GM23248 (cell line): ENCODE results near the gene ATP9A. TPM values are rescaled to one million over a fixed set of nuclear protein-coding genes. Genes with fewer than 3 reads are reported as not detected.

Experiments used
- DNase-seq: peaks from one replicate; pipeline ENCODE4 v3.0.0-alpha.2; 2015
- H2AFZ ChIP-seq: fragments of 200-600 bp; sonication (generic); 2 replicates; pipeline ENCODE4 v1.6.1; 2016; ENCODE audit warnings: antibody characterized with exemption
- H3F3A ChIP-seq: fragments of 200-600 bp; sonication (generic); 2 replicates; pipeline ENCODE4 v1.6.1; 2016; ENCODE audit warnings: mild to moderate bottlenecking, antibody characterized with exemption, mixed run types; ENCODE audit not compliant: insufficient read depth
- H3K27ac ChIP-seq: fragments of 200-600 bp; sonication (generic); 2 replicates; pipeline ENCODE4 v1.5.1; 2016; ENCODE audit warnings: mild to moderate bottlenecking
- H3K27me3 ChIP-seq: fragments of 200-600 bp; sonication (generic); replicated peaks from 2 replicates; pipeline ENCODE4 v1.6.1; 2016; ENCODE audit warnings: mild to moderate bottlenecking; ENCODE audit not compliant: insufficient read depth
- H3K36me3 ChIP-seq: fragments of 200-600 bp; sonication (generic); 2 replicates; pipeline ENCODE4 v1.6.1; 2016; ENCODE audit warnings: low read depth, mild to moderate bottlenecking
- H3K4me1 ChIP-seq: fragments of 200-600 bp; sonication (generic); 2 replicates; pipeline ENCODE4 v1.6.1; 2016; ENCODE audit warnings: mild to moderate bottlenecking; ENCODE audit not compliant: insufficient read depth
- H3K4me2 ChIP-seq: fragments of 200-600 bp; sonication (generic); one replicate; pipeline ENCODE4 v1.6.1; 2016; ENCODE audit warnings: mild to moderate bottlenecking; ENCODE audit not compliant: unreplicated experiment
- H3K4me3 ChIP-seq: fragments of 200-600 bp; sonication (generic); 2 replicates; pipeline ENCODE4 v1.5.1; 2016; ENCODE audit warnings: mild to moderate bottlenecking
- H3K79me2 ChIP-seq: fragments of 200-600 bp; sonication (generic); 2 replicates; pipeline ENCODE4 v1.6.1; 2016; ENCODE audit warnings: mild to moderate bottlenecking; ENCODE audit not compliant: insufficient read depth
- H3K9ac ChIP-seq: fragments of 200-600 bp; sonication (generic); 2 replicates; pipeline ENCODE4 v1.6.1; 2016; ENCODE audit warnings: mild to moderate bottlenecking
- H3K9me2 ChIP-seq: fragments of 200-600 bp; sonication (generic); 2 replicates; pipeline ENCODE4 v1.6.1; 2016; ENCODE audit warnings: mixed run types, mild to moderate bottlenecking, moderate library complexity; ENCODE audit not compliant: insufficient read depth
- H3K9me3 ChIP-seq: fragments of 200-600 bp; sonication (generic); one replicate; pipeline ENCODE4 v1.6.1; 2017; ENCODE audit warnings: low read depth
- H4K20me1 ChIP-seq: fragments of 200-600 bp; sonication (generic); 2 replicates; pipeline ENCODE4 v1.6.0; 2016; ENCODE audit not compliant: insufficient read depth
- EZH2 ChIP-seq: fragments of 200-600 bp; sonication (generic); IDR thresholded peaks from 2 replicates; pipeline ENCODE4 v1.6.1; 2018; ENCODE audit warnings: antibody characterized with exemption, mild to moderate bottlenecking; ENCODE audit not compliant: insufficient read depth, poor library complexity, severe bottlenecking
- EZH2phosphoT487 ChIP-seq: fragments of 200-600 bp; sonication (generic); IDR thresholded peaks from 2 replicates; pipeline ENCODE4 v1.6.1; 2018; ENCODE audit warnings: antibody characterized with exemption, moderate library complexity, mild to moderate bottlenecking, low read depth; ENCODE audit not compliant: insufficient read depth
- WGBS, 2 experiments: methylation state at CpG; one replicate each; pipeline ENCODE4 v1.1.6; 2015 to 2017; ENCODE audit warnings: low lambda C conversion rate in 2 of 2, low coverage in 1 of 2; ENCODE audit errors: missing lambda C conversion rate in 2 of 2; 5-methylcytosine and 5-hydroxymethylcytosine counted together
- in situ Hi-C: fragments of 300-500 bp; cut with MboI; formaldehyde crosslinking; loops from 2 replicates; pipeline ENCODE4 v1.15.0; 2020
- polyA plus RNA-seq: library from polyadenylated mRNA; unstranded; fragments of >200 nt; fragmentation: Nextera tagmentation; extraction: Ambion mirVana; gene quantifications from 2 replicates; pipeline ENCODE4 v1.2.1, GENCODE V29; 2016
- total RNA-seq: library from RNA; depleted of rRNA; stranded (reverse); fragments of >200 nt; shearing (Covaris generic); gene quantifications from 2 replicates; pipeline ENCODE4 v1.2.3, GENCODE V29; 2014

ATP9A gene
- total and polyA plus RNA-seq, 2 experiments from 2014 or later: 6.9 to 15.9 TPM

- Histone ChIP-seq H3K9ac (no peak overlapping the region), H4K20me1 (no peaks in the 10 kb centered on the region), H3K4me3 (no peak overlapping the region), H3F3A (0 out of 2 replicates have a peak, but pooled peaks cover 10% of the 10 kb centered on the region), H3K9me2 (no peaks in the 10 kb centered on the region), H3K27me3 (0 out of 2 replicates have a peak, but pooled peaks cover 13% of the 10 kb centered on the region), H3K4me1 (0 out of 2 replicates have a peak, but pooled peaks cover 3% of the 10 kb centered on the region), H3K27ac (no peak overlapping the region), H2AFZ (no peak overlapping the region), H3K4me2 (no peak overlapping the region), H3K79me2 (no peaks in the 10 kb centered on the region), H3K36me3 (no peaks in the 10 kb centered on the region), H3K9me3 (no peaks in the 10 kb centered on the region)
- no peak for TF ChIP-seq EZH2phosphoT487
- no peak for TF ChIP-seq EZH2
- DNase-seq: no peak
- 64 to 69% methylated on average over 5 of the region's 5 CpGs for WGBS, 2 experiments
- in situ Hi-C loops: no loop called here
Observed at GRCh38 chr20:51807720-51808250, 39.6 kb upstream of the ATP9A start.

- Histone ChIP-seq H3K9me2 (no peaks in the 10 kb centered on the region), H3K79me2 (no peaks in the 10 kb centered on the region), H3K4me3 (no peak overlapping the region), H2AFZ (no peak overlapping the region), H4K20me1 (no peaks in the 10 kb centered on the region), H3K27ac (no peak overlapping the region), H3K9ac (no peak overlapping the region), H3K4me1 (0 out of 2 replicates have a peak, but pooled peaks cover 5% of the 10 kb centered on the region), H3K9me3 (no peaks in the 10 kb centered on the region), H3F3A (0 out of 2 replicates have a peak, but pooled peaks cover 10% of the 10 kb centered on the region), H3K4me2 (no peak overlapping the region), H3K27me3 (peaks cover 26% of the 10 kb centered on the region), H3K36me3 (no peaks in the 10 kb centered on the region)
- in situ Hi-C loops: no loop called here
- 82 to 88% methylated on average over 7 of the region's 7 CpGs for WGBS, 2 experiments
- DNase-seq: no peak
- TF ChIP-seq EZH2phosphoT487: no peak
- TF ChIP-seq EZH2: no peak
Observed at GRCh38 chr20:51804754-51805153, 36.6 kb upstream of the ATP9A start.

GRCh38 chr20:51803148-51803854 lies 35.1 kb upstream of the ATP9A start:
- peak; percentile 23 for DNase-seq
- Histone ChIP-seq H3K27me3 (peaks cover 40% of the 10 kb centered on the region), H3K36me3 (no peaks in the 10 kb centered on the region), H3K9me2 (no peaks in the 10 kb centered on the region), H4K20me1 (no peaks in the 10 kb centered on the region), H3K27ac (no peak overlapping the region), H3K9me3 (no peaks in the 10 kb centered on the region), H3K79me2 (no peaks in the 10 kb centered on the region), H3K4me2 (no peak overlapping the region), H2AFZ (no peak overlapping the region), H3K9ac (no peak overlapping the region), H3K4me1 (0 out of 2 replicates have a peak, but pooled peaks cover 5% of the 10 kb centered on the region), H3K4me3 (no peak overlapping the region), H3F3A (0 out of 2 replicates have a peak, but pooled peaks cover 10% of the 10 kb centered on the region)
- in situ Hi-C loops: no loop called here
- TF ChIP-seq EZH2 (no peak), EZH2phosphoT487 (no peak)
- WGBS, 2 experiments: 27 to 34% methylated on average over 4 of the region's 4 CpGs

GRCh38 chr20:51802170-51802751 lies 34.1 kb upstream of the ATP9A start, which contains the start of gene SALL4:
TSS of gene SALL4 (minus strand) at chr20:51802521. CDS start at chr20:51802408, 113 bp downstream.
- Histone ChIP-seq H3K4me3 (peak within 1 kb of the TSS; percentile 75), H3K9me3 (no peaks in the 10 kb centered on the region), H3F3A (0 out of 2 replicates have a peak, but pooled peaks cover 10% of the 10 kb centered on the region), H3K9me2 (no peaks in the 10 kb centered on the region), H3K4me2 (peak within 1 kb of the TSS; percentile 85), H2AFZ (peak within 1 kb of the TSS; percentile 89), H3K79me2 (no peaks in the 10 kb centered on the region), H3K27ac (no peak within 1 kb of the TSS), H4K20me1 (no peaks in the 10 kb centered on the region), H3K9ac (0 out of 2 replicates have a peak within 1 kb of the TSS, but pooled peaks have one; percentile 24), H3K4me1 (0 out of 2 replicates have a peak, but pooled peaks cover 5% of the 10 kb centered on the region), H3K27me3 (peaks cover 40% of the 10 kb centered on the region), H3K36me3 (no peaks in the 10 kb centered on the region)
- TF ChIP-seq EZH2phosphoT487 (no peak), EZH2 (no peak)
- 22 to 31% methylated on average over 22 to 41 of the region's 44 CpGs for WGBS, 2 experiments
- DNase-seq: no peak
- in situ Hi-C loops: no loop called here
